AG04449 (cell line): ENCODE measurements around the gene RND1.
"Not testable (repeated sequence)": the region's sequence is repeated elsewhere in the genome, so short reads cannot be mapped to it uniquely, and the experiment has no call there.

Experiments used
- CTCF ChIA-PET: fragments of 350-600 bp; formaldehyde crosslinking; extraction: SDS; loops from one replicate; lab custom pipeline; 2021; ENCODE audit warnings: antibody characterized with exemption; lab: Yijun Ruan, JAX
- POLR2A ChIA-PET: fragments of 400-600, 350-600 bp; formaldehyde crosslinking; extraction: SDS; loops from one replicate; lab custom pipeline; 2020; ENCODE audit warnings: antibody characterized with exemption, inconsistent platforms; lab: Yijun Ruan, JAX
- DNase-seq: peaks from one replicate; pipeline ENCODE4 v3.0.0-alpha.2; 2010; ENCODE audit warnings: low read depth, low spot score
- H3K4me3 ChIP-seq: 2 replicates; pipeline ENCODE4 v1.5.1; 2011; ENCODE audit warnings: low read depth, mild to moderate bottlenecking, control low read depth, low read length
- CTCF ChIP-seq: IDR thresholded peaks from one replicate; pipeline ENCODE4 v1.5.1; 2011; ENCODE audit warnings: mild to moderate bottlenecking, moderate library complexity, low read length, control low read depth, inconsistent platforms; ENCODE audit not compliant: insufficient read depth; ENCODE audit errors: missing control alignments

RND1 gene

GRCh38 chr12:48865281-48866051 is at the start of gene RND1:
Gene RND1 (minus strand): TSS chr12:48865870. CDS start chr12:48865767, 103 bp downstream.
- ChIA-PET CTCF (interaction anchor here (0.6 to 27.6 kb wide), 8 partner anchors 9 to 131 kb away, joined by 3 to 852 read pairs (median 6); partner anchors contain the start of gene DDX23), POLR2A (interaction anchor here (0.7 to 1.5 kb wide), 3 partner anchors 13 to 129 kb away, joined by 3 to 16 read pairs (median 3); partner anchors contain the start of gene DDX23)
- TF ChIP-seq CTCF: no peak

GRCh38 chr12:48910196-48910595 is 44.5 kb upstream of the RND1 start:
- POLR2A ChIA-PET: no interaction called here

More at GRCh38 chr12:48865281-48866051, at the start of gene RND1:
- peak within 1 kb of the TSS; percentile 77 for H3K4me3 ChIP-seq
- peak; percentile 36 for DNase-seq

GRCh38 chr12:48909698-48910097 is 44.0 kb upstream of the RND1 start:
- CTCF ChIA-PET: interaction anchor here (1.1 to 8.2 kb wide), 8 partner anchors 9 to 78 kb away, joined by 3 to 58 read pairs (median 6); no protein-coding TSS in a partner anchor
- DNase-seq, H3K4me3 ChIP-seq, POLR2A ChIA-PET: not testable (repeated sequence)

More at GRCh38 chr12:48910196-48910595, 44.5 kb upstream of the RND1 start:
- CTCF ChIA-PET: interaction anchor here (1.0 to 8.2 kb wide), 9 partner anchors 9 to 78 kb away, joined by 3 to 58 read pairs (median 5); no protein-coding TSS in a partner anchor
- TF ChIP-seq CTCF: no peak
- no peak for DNase-seq
- no peak overlapping the region for H3K4me3 ChIP-seq

GRCh38 chr12:48907245-48907644 is 41.6 kb upstream of the RND1 start:
- CTCF ChIA-PET: interaction anchor here (0.9 to 8.2 kb wide), 4 partner anchors 10 to 18 kb away, joined by 3 to 58 read pairs (median 4); partner anchors contain the start of gene FKBP11
- POLR2A ChIA-PET: no interaction called here
- H3K4me3 ChIP-seq: no peak overlapping the region
- no peak for DNase-seq
- no peak for TF ChIP-seq CTCF

GRCh38 chr12:48903982-48904411 is 38.3 kb upstream of the RND1 start:
- H3K4me3 ChIP-seq: peak overlapping the region; percentile 58
- DNase-seq: no peak
- peak; percentile 72 for TF ChIP-seq CTCF
- ChIA-PET CTCF (interaction anchor here (0.6 to 7.8 kb wide), 21 partner anchors 9 to 93 kb away, joined by 3 to 144 read pairs (median 6); partner anchors contain the start of genes ARF3, DDX23 and FKBP11), POLR2A (no interaction called here)

GRCh38 chr12:48903363-48903981 is 37.8 kb upstream of the RND1 start:
- DNase-seq: no peak
- ChIA-PET CTCF (interaction anchor here (0.7 to 7.8 kb wide), 30 partner anchors 9 to 94 kb away, joined by 3 to 144 read pairs (median 5); partner anchors contain the start of genes ARF3, DDX23 and FKBP11), POLR2A (no interaction called here)
- no peak for TF ChIP-seq CTCF
- H3K4me3 ChIP-seq: no peak overlapping the region
